ENCODE results near the gene CTNNA2.

GRCh38 chr2:79846878-79847277 lies 334.0 kb downstream of the CTNNA2 start:
- TF ChIP-seq SIN3A (IDR thresholded peaks at IDR 0.05; ENCODE audit: borderline replicate concordance, insufficient read depth, low read length) (no peak), TAF1 (IDR thresholded peaks at IDR 0.05; ENCODE audit: borderline replicate concordance, insufficient read depth, low read length) (no peak)
